Retinal pigment epithelial cell (primary cell): ENCODE results near the gene MTHFD1L.
A peak's percentile ranks its signal among the peaks of the same experiment; 100 is the strongest.
"Not testable (repeated sequence)": the region's sequence is repeated elsewhere in the genome, so short reads cannot be mapped to it uniquely, and the experiment has no call there.

Experiments
- DNase-seq: peaks from one replicate; pipeline ENCODE4 v3.0.0-alpha.2; 2010; ENCODE audit warnings: low read depth
- H3K4me3 ChIP-seq: 2 replicates; pipeline ENCODE4 v1.5.1; 2011; ENCODE audit warnings: mild to moderate bottlenecking, low read length, control low read depth, moderate library complexity
- CTCF ChIP-seq: conservative IDR thresholded peaks from 2 replicates; pipeline ENCODE4 v1.5.1; 2011; ENCODE audit warnings: low read depth, low read length, control low read depth, inconsistent platforms

Gene MTHFD1L

DNA sequence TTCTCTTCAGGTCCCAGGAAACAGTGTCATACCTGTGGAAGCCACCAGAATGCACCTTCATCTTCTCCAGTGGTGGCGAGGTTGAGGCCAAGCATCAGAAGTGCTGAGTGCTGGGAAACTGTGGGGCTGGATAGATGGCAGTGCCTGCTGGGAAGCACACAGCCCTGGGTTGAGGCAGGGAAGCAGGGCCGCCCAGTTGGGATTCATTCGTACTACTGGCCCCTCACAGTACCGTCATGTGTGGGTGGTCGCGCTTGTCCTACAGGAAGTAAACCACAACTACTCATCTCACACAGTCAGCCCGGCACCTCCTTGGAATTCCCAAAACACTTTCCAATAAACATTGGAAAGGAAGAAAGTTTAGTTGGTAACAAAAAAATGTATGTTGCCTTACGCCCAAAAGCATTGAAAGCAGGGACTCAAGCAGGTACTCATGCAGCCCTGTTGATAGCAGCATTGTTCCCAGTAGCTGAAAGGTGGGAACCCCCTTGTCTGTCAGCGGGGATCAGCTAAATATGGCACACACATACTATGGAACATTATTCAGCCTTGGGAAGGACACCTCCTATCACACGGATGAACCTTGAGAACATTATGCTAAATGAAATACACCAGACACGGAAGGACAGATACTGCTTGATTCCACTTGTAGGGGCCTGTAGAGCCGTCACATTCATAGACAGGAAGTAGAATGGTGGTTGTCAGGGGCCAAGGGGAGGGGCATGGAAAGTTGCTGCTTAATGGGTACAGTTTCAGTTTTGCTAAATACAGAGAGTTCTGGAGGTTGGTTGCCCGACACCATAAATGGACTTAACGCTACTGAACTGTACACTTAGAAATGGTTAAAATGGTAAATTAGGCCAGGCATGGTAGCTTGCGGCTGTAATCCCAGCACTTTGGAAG lies 162.7 kb downstream of the MTHFD1L start:
- no peak overlapping the region for H3K4me3 ChIP-seq
- no peak for TF ChIP-seq CTCF
- no peak for DNase-seq

DNA sequence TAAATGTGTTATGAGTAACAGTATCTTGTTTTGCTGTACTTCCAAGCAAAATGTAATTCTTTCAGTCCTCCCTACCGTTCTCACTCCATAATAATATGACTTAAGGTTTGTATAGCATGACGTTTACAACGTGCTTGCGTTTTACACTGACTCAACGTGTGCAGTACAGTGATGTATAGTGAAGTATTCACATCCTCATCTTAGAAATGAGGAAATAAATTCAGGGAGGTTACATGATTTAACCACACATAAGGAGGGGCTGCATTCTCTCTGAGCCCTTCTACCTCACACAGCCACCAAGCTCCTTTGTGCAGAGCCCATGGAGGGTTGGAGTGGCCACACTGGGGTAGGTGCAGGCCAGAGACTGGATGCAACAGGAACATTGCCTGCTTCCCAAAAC lies 164.5 kb downstream of the MTHFD1L start:
- TF ChIP-seq CTCF, result no peak
- no peak for DNase-seq
- H3K4me3 ChIP-seq, result no peak overlapping the region

GRCh38 chr6:151032034-151032433 lies 166.5 kb downstream of the MTHFD1L start:
- DNase-seq, result no peak
- H3K4me3 ChIP-seq, result no peak overlapping the region
- TF ChIP-seq CTCF, result no peak

GRCh38 chr6:151034825-151035781 lies 169.6 kb downstream of the MTHFD1L start:
- no peak for TF ChIP-seq CTCF
- DNase-seq, result peak; percentile 40
- H3K4me3 ChIP-seq, result no peak overlapping the region

GRCh38 chr6:151036211-151036721 lies 170.8 kb downstream of the MTHFD1L start:
- DNase-seq, result peak; percentile 93
- not testable (repeated sequence) for H3K4me3 ChIP-seq

DNA sequence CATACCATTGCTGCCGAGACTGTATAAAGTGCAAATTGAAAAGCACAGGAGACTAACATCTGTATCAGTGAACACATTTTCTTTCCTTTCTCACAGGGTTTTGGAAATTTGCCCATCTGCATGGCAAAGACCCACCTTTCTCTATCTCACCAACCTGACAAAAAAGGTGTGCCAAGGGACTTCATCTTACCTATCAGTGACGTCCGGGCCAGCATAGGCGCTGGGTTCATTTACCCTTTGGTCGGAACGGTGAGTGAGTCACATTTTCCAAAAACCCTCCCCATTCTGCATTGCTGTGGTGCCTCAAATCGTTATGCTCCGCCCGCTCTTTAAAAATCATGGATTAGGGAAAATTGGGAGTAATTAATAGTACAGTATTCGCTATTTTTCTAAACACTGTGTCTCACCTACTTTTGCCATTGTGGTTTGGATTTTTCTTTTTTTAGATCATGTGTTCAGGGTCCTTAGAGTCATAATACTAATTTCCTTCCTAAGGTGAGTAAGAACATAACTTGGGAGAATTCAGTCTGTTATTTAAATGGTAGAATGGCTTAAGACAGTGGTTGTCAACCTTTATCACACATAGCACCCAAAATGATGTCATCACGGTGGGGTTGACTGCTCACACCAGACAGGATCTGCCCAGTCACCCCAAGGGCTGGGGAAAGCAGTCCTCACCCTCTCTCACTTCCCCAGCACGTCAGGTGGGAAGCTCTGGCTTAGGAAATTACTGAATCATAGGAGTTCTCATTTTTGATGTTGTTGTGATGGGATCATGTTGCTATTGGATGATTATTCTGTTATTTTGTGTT lies 171.6 kb downstream of the MTHFD1L start:
- DNase-seq, result no peak
- no peak for TF ChIP-seq CTCF

More for the DNA sequence above, 171.6 kb downstream of the MTHFD1L start:
- H3K4me3 ChIP-seq, result no peak overlapping the region
